Body of pancreas (tissue), 4 donors: ENCODE measurements around the gene KRTAP10-5. TPM values are rescaled to one million over a fixed set of nuclear protein-coding genes. Genes with fewer than 3 reads are reported as not detected.

Source experiments
- ATAC-seq: fragments of 150-250 bp; one replicate; pipeline ENCODE4 v1.9.1; 2016
- DNase-seq, 4 donors: peaks; one replicate each; pipeline ENCODE4 v3.0.0-alpha.2; 2019
- H3K27ac ChIP-seq, 4 donors: fragments of 200-600 bp; sonication (generic); 1 replicate in 3 of 4; 2 replicates in 1 of 4; pipeline versions ENCODE4 v1.5.1 to v1.6.1; 2016 to 2019; ENCODE audit warnings: mild to moderate bottlenecking in 1 of 4, mixed read lengths in 1 of 4, moderate library complexity in 1 of 4
- H3K27me3 ChIP-seq, 2 donors: fragments of 200-600 bp; sonication (generic); one replicate each; pipeline ENCODE4 v1.6.0; 2016; ENCODE audit warnings: mild to moderate bottlenecking in 1 of 2
- H3K36me3 ChIP-seq, 2 donors: fragments of 200-600 bp; sonication (generic); replicated peaks in 1 of 2; 2 replicates each; pipeline ENCODE4 v1.5.1; 2016; ENCODE audit warnings: low read depth in 2 of 2; ENCODE audit not compliant: insufficient read depth in 1 of 2
- H3K4me1 ChIP-seq: fragments of 200-600 bp; sonication (generic); one replicate; pipeline ENCODE4 v1.6.0; 2016
- H3K4me3 ChIP-seq, 2 donors: fragments of 200-600 bp; sonication (generic); 1 replicate in 1 of 2; 2 replicates in 1 of 2; pipeline ENCODE4 v1.5.1; 2016 to 2019
- H3K9me3 ChIP-seq, 3 donors: fragments of 200-600 bp; sonication (generic); 1 replicate in 2 of 3; 2 replicates in 1 of 3; pipeline ENCODE4 v1.5.1; 2016
- POLR2A ChIP-seq, 3 donors: fragments of 450-650 bp; IDR thresholded peaks; one replicate each; pipeline ENCODE4 v1.6.1; 2016; ENCODE audit warnings: antibody characterized with exemption in 3 of 3, mild to moderate bottlenecking in 2 of 3
- WGBS, 2 donors: methylation state at CpG; one replicate each; pipeline ENCODE4 v1.1.5; 2017; 5-methylcytosine and 5-hydroxymethylcytosine counted together
- intact Hi-C: fragments of 100-400 bp; cut with DNase I; formaldehyde crosslinking; loops from one replicate; pipeline ENCODE4 v1.15.1; 2023
- total RNA-seq, 2 donors: library from RNA; depleted of rRNA; stranded (reverse); fragments of >200 nt; gene quantifications; one replicate each; pipeline ENCODE4 v1.1.0, GENCODE V29; 2016
- TF ChIP-seq, protein P1 (sequence below), 7 experiments: fragments of 450-650 bp in 4 of 7; fragments of 200-600 bp in 3 of 7; sonication (generic) in 3 of 7; IDR thresholded peaks; one replicate each; pipeline ENCODE4 v1.5.1; 2016 to 2019; ENCODE audit warnings: antibody characterized with exemption in 7 of 7

Gene KRTAP10-5
- total RNA-seq, 2 donors from 2014 or later: not detected

DNA sequence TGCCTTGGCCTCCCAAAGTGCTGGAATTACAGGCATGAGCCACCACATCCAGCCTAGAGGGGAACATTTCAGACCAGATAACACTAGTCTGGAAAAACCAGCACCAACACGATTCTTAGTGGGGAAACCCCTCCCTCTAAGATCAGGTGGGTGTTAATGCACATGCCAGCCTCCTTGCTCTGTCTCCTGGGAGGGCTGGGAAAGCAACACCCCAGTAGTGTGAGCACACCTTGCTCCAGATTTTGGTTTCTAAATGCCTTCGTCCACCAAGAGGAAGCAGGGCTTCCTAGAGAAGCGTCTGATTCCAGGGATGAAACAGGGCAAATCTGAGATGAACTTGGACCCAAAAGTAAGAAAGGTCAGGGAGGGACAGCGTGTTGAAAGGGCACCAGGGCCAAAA lies 9.1 kb downstream of the KRTAP10-5 start:
- intact Hi-C loops: no loop called here
- H3K4me3 ChIP-seq: no peak overlapping the region
- no peaks in the 10 kb centered on the region for H3K36me3 ChIP-seq
- TF ChIP-seq, protein P1, sequence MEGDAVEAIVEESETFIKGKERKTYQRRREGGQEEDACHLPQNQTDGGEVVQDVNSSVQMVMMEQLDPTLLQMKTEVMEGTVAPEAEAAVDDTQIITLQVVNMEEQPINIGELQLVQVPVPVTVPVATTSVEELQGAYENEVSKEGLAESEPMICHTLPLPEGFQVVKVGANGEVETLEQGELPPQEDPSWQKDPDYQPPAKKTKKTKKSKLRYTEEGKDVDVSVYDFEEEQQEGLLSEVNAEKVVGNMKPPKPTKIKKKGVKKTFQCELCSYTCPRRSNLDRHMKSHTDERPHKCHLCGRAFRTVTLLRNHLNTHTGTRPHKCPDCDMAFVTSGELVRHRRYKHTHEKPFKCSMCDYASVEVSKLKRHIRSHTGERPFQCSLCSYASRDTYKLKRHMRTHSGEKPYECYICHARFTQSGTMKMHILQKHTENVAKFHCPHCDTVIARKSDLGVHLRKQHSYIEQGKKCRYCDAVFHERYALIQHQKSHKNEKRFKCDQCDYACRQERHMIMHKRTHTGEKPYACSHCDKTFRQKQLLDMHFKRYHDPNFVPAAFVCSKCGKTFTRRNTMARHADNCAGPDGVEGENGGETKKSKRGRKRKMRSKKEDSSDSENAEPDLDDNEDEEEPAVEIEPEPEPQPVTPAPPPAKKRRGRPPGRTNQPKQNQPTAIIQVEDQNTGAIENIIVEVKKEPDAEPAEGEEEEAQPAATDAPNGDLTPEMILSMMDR (IDR thresholded peaks at IDR 0.05): no peak
- no peak for TF ChIP-seq POLR2A (IDR thresholded peaks at IDR 0.05)
- 64 to 66% methylated on average over 3 to 4 of the region's 4 CpGs for WGBS, 2 donors
- ATAC-seq: no peak
- no peaks in the 10 kb centered on the region for H3K4me1 ChIP-seq
- H3K27ac ChIP-seq: no peak overlapping the region
- no peaks in the 10 kb centered on the region for H3K9me3 ChIP-seq
- peaks cover 0 to 4% of the 10 kb centered on the region in 2 donors for H3K27me3 ChIP-seq
- no peak for DNase-seq

DNA sequence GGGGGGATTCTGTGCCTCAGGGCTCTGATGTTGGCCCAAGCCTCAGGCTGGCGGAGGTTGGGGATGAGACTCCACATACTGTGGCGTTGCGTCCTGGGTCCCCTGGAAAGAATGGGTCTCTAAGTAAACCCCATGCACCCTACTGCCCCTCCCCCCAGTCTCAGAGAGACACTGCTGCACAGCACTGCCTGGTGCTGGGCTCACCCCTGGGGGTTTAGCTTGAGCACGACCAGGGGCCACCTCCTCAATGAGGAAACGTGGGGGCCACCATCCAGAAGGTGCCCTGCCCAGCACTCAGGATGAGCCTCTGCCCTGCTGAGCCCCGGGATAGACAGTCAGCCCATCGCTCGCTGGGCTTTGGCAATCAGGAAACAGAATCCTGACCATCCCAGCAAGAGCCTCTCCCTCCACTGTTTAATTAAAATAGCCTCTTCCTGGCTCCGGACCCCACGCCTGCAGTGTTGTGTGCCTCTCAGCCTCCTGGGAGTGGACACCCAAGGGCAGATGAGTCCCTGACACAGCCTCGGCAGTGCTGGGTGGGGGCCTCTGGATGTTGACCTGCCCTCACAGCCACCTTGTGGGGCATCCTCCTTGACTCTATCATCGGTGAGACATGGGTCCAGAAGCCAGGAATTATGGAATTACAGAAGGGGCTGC lies 10.4 kb downstream of the KRTAP10-5 start:
- Histone ChIP-seq H3K4me1 (no peaks in the 10 kb centered on the region), H3K4me3 (no peak overlapping the region), H3K9me3 (no peaks in the 10 kb centered on the region), H3K27me3 (peaks cover 0 to 4% of the 10 kb centered on the region in 2 donors), H3K36me3 (no peaks in the 10 kb centered on the region), H3K27ac (no peak overlapping the region)
- WGBS, 2 donors: 71 to 75% methylated on average over 12 of the region's 12 CpGs
- TF ChIP-seq POLR2A (IDR thresholded peaks at IDR 0.05): no peak
- TF ChIP-seq, protein P1 (IDR thresholded peaks at IDR 0.05): no peak
- ATAC-seq (no peak), DNase-seq (no peak)
- intact Hi-C loops: no loop called here

DNA sequence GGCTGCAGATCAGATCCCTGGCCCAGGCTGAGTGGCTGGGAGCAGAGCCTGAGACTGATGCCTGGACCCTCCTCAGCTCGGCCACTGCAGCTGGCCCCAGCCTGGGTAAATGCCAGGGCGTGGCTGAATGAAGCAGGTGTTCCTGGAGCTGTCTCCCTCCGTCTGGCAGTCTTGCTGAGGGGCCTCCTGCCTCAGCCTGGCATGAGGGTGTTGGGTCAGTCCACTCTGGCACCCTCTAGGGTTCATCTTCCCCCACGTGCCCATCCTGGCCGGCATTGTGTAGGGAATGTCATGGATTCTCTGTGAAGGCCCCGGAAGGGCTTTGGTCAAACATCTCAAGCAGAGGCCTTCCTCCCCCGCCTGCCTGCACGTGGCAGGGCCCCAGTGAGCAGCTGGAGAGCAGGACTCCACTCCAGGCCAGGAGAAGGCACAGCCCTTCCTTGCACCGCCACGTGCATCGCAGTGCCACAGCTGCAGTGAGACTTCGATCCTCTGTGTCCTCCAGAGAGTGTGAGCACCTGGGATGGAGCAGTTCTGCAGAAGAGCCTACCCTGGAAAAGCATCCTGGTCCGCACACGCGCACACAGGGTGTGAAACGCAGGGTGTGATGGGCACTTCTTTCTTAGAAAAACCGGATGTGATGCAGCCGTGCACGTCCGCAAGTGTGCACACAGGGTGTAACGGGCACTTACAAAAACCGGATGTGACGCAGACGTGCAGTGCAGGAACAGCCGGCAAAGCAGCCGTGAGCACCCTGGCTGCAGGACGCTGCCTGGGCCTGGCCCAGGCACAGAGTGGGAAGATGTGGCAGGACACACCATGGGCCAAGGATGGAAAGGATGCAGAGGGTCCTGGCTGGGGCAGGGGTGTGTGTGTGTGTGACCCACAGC lies 11.5 kb downstream of the KRTAP10-5 start:
- H3K27ac ChIP-seq: no peak overlapping the region
- H3K36me3 ChIP-seq: no peaks in the 10 kb centered on the region
- no peak overlapping the region for H3K4me3 ChIP-seq
- 62 to 67% methylated on average over 12 to 27 of the region's 27 CpGs for WGBS, 2 donors
- no peaks in the 10 kb centered on the region for H3K27me3 ChIP-seq
- H3K4me1 ChIP-seq: no peaks in the 10 kb centered on the region
- no peak for ATAC-seq
- DNase-seq: no peak
- TF ChIP-seq, protein P1 (IDR thresholded peaks at IDR 0.05): no peak
- TF ChIP-seq POLR2A (IDR thresholded peaks at IDR 0.05): no peak
- intact Hi-C loops: no loop called here
- H3K9me3 ChIP-seq: no peaks in the 10 kb centered on the region

DNA sequence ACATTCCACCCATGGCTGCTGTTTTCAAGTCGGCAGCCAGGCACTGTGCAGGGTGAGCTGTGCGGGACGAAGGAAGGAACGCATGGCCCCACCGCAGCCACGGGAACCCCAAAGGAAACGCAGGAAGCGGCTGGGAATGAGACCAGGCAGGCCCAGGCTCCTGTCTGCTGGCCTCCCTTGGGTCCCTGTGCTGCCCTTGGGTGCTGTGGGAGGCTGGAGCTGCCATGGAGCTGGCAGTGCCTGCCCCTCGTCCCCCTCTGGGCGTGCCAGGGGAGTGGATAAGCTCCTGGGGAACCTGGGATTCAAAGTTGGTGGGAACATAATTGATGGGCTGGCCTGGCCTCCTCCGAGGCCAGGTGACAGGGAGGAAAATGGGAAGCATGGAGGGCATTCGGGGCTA lies 12.1 kb downstream of the KRTAP10-5 start:
- no peak for TF ChIP-seq POLR2A (IDR thresholded peaks at IDR 0.05)
- TF ChIP-seq, protein P1 (IDR thresholded peaks at IDR 0.05): no peak
- Histone ChIP-seq H3K4me1 (no peaks in the 10 kb centered on the region), H3K9me3 (no peaks in the 10 kb centered on the region), H3K27ac (no peak overlapping the region), H3K4me3 (no peak overlapping the region), H3K36me3 (no peaks in the 10 kb centered on the region), H3K27me3 (no peaks in the 10 kb centered on the region)
- intact Hi-C loops: no loop called here
- DNase-seq (no peak), ATAC-seq (no peak)
- 44 to 75% methylated on average over 2 to 6 of the region's 12 CpGs for WGBS, 2 donors
